WTC11 (cell line): ENCODE results near the gene SPOP.

ENCODE experiments used
- ELF4 ChIP-seq: sonication (generic); formaldehyde crosslinking; IDR thresholded peaks from 2 replicates; pipeline ENCODE4 v1.8.1; 2022; ENCODE audit warnings: low read depth, mild to moderate bottlenecking, moderate library complexity, missing genetic modification reagents
- IRF2 ChIP-seq: sonication (generic); formaldehyde crosslinking; IDR thresholded peaks from 2 replicates; pipeline ENCODE4 v1.8.0; 2022; ENCODE audit warnings: low read depth, missing genetic modification reagents, borderline replicate concordance
- KAT7 ChIP-seq: sonication (generic); formaldehyde crosslinking; IDR thresholded peaks from 2 replicates; pipeline ENCODE4 v1.8.1; 2023; ENCODE audit warnings: missing genetic modification reagents, mild to moderate bottlenecking, borderline replicate concordance
- MXD4 ChIP-seq: fragments of 250-450 bp; sonication (Bioruptor Pico); IDR thresholded peaks from 2 replicates; pipeline ENCODE4 v1.8.0; 2021; ENCODE audit warnings: mild to moderate bottlenecking, moderate library complexity, borderline replicate concordance
- NR1H2 ChIP-seq: sonication (generic); formaldehyde crosslinking; IDR thresholded peaks from 2 replicates; pipeline ENCODE4 v1.9.0; 2021; ENCODE audit warnings: mild to moderate bottlenecking, moderate library complexity, missing genetic modification reagents
- NR2C2 ChIP-seq: sonication (generic); formaldehyde crosslinking; IDR thresholded peaks from 2 replicates; pipeline ENCODE4 v1.8.0; 2022; ENCODE audit warnings: mild to moderate bottlenecking, missing genetic modification reagents
- SMAD3 ChIP-seq: sonication (generic); formaldehyde crosslinking; IDR thresholded peaks from 2 replicates; pipeline ENCODE4 v1.8.0; 2022; ENCODE audit warnings: missing genetic modification reagents, mild to moderate bottlenecking, borderline replicate concordance
- SMAD4 ChIP-seq: sonication (generic); formaldehyde crosslinking; IDR thresholded peaks from 2 replicates; pipeline ENCODE4 v1.8.0; 2022; ENCODE audit warnings: mild to moderate bottlenecking, missing genetic modification reagents
- STAT6 ChIP-seq: sonication (generic); formaldehyde crosslinking; conservative IDR thresholded peaks from 2 replicates; pipeline ENCODE4 v1.8.1; 2023; ENCODE audit warnings: mild to moderate bottlenecking, low read depth, missing genetic modification reagents, moderate library complexity
- ZBTB43 ChIP-seq: sonication (generic); formaldehyde crosslinking; IDR thresholded peaks from 2 replicates; pipeline ENCODE4 v1.8.1; 2023; ENCODE audit warnings: mild to moderate bottlenecking, missing genetic modification reagents
- ZNF138 ChIP-seq: sonication (generic); formaldehyde crosslinking; conservative IDR thresholded peaks from 2 replicates; pipeline ENCODE4 v1.8.1; 2022; ENCODE audit warnings: mild to moderate bottlenecking, moderate library complexity, missing genetic modification reagents
- ZNF423 ChIP-seq: fragments of 250-450 bp; sonication (Bioruptor Pico); IDR thresholded peaks from 2 replicates; pipeline ENCODE4 v2.1.2; 2022; ENCODE audit warnings: mild to moderate bottlenecking, moderate library complexity
- TF ChIP-seq, protein P1 (sequence below): fragments of 200-600 bp; IDR thresholded peaks from 2 replicates; pipeline ENCODE4 v1.8.0; 2022; ENCODE audit warnings: antibody characterized with exemption
- TF ChIP-seq, protein P2 (sequence below): sonication (generic); formaldehyde crosslinking; IDR thresholded peaks from 2 replicates; pipeline ENCODE4 v1.8.0; 2022; ENCODE audit warnings: mild to moderate bottlenecking, missing genetic modification reagents

- TF ChIP-seq, protein P1, sequence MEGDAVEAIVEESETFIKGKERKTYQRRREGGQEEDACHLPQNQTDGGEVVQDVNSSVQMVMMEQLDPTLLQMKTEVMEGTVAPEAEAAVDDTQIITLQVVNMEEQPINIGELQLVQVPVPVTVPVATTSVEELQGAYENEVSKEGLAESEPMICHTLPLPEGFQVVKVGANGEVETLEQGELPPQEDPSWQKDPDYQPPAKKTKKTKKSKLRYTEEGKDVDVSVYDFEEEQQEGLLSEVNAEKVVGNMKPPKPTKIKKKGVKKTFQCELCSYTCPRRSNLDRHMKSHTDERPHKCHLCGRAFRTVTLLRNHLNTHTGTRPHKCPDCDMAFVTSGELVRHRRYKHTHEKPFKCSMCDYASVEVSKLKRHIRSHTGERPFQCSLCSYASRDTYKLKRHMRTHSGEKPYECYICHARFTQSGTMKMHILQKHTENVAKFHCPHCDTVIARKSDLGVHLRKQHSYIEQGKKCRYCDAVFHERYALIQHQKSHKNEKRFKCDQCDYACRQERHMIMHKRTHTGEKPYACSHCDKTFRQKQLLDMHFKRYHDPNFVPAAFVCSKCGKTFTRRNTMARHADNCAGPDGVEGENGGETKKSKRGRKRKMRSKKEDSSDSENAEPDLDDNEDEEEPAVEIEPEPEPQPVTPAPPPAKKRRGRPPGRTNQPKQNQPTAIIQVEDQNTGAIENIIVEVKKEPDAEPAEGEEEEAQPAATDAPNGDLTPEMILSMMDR: no peak
- TF ChIP-seq ZBTB43 (CRISPR knock-in tag): no peak
- TF ChIP-seq NR1H2 (CRISPR knock-in tag): no peak
- no peak for TF ChIP-seq SMAD3 (CRISPR knock-in tag)
- TF ChIP-seq ZNF138: no peak
- TF ChIP-seq MXD4 (CRISPR knock-in tag): no peak
- TF ChIP-seq ZNF423: no peak
- no peak for TF ChIP-seq STAT6
- TF ChIP-seq NR2C2: no peak
- TF ChIP-seq, protein P2, sequence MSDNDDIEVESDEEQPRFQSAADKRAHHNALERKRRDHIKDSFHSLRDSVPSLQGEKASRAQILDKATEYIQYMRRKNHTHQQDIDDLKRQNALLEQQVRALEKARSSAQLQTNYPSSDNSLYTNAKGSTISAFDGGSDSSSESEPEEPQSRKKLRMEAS (CRISPR knock-in tag): no peak
- TF ChIP-seq IRF2 (CRISPR knock-in tag): no peak
- no peak for TF ChIP-seq ELF4
- no peak for TF ChIP-seq KAT7 (CRISPR knock-in tag)
- no peak for TF ChIP-seq SMAD4 (CRISPR knock-in tag)
Measured at GRCh38 chr17:49696233-49696761, 18.4 kb upstream of the SPOP start.
